ENCODE results near the gene TXNRD3. TPM values are rescaled to one million over a fixed set of nuclear protein-coding genes. Genes with fewer than 3 reads are reported as not detected.

The TXNRD3 gene
- total RNA-seq, 1 experiment from 2014 or later = 8.1 TPM

DNA sequence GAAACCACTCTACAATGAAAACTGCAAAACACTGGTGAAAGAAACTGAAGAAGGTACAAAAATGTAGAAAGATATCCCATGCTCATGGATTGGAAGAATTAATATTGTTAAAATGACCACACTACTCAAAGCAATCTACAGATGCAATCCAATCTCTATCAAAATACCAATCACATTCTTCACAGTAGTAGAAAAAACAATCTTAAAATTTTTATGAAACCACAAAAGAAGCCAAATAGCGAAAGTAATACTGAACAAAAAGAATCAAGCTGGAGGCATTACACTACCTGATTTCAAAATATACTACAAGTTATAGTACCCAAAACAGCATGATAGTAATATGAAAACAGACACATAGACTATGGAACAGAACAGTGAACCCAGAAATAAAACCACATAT is 36.9 kb downstream of the TXNRD3 start:
- Histone ChIP-seq H2BK20ac (ENCODE audit: low read depth, low read length, poor library complexity, severe bottlenecking) (no peak overlapping the region), H2BK5ac (ENCODE audit: insufficient read length, low read length) (no peak overlapping the region), H2AFZ (ENCODE audit: low read length) (no peak overlapping the region), H2AK5ac (ENCODE audit: insufficient read length, low read length) (no peak overlapping the region), H4K5ac (ENCODE audit: insufficient read length, low read depth, low read length) (no peak overlapping the region), H3T11ph (ENCODE audit: low read length) (no peak overlapping the region), H3K14ac (ENCODE audit: insufficient read depth, low read length) (no peak overlapping the region), H3K9me3 (ENCODE audit: control insufficient read depth, low read depth, low read length) (no peaks in the 10 kb centered on the region), H3K56ac (ENCODE audit: insufficient read length, low read depth, low read length) (no peak overlapping the region), H3K9ac (ENCODE audit: extremely low read depth, insufficient read length, low read length) (no peak overlapping the region), H3K27ac (ENCODE audit: insufficient read length, low read depth, low read length) (no peak overlapping the region), H2BK12ac (ENCODE audit: insufficient read length, low read depth, low read length) (no peak overlapping the region), H3K4me2 (ENCODE audit: insufficient read depth, insufficient read length, low read length) (no peak overlapping the region), H3K4me1 (ENCODE audit: insufficient read depth, low read length) (no peaks in the 10 kb centered on the region), H3K23ac (ENCODE audit: insufficient read length, low read depth, low read length) (no peak overlapping the region), H4K20me1 (ENCODE audit: control insufficient read depth, insufficient read depth, insufficient read length) (no peaks in the 10 kb centered on the region), H4K8ac (replicated peaks; ENCODE audit: insufficient read length, low read depth, low read length) (no peak overlapping the region), H3K27me3 (ENCODE audit: insufficient read depth, low read length) (no peaks in the 10 kb centered on the region), H3K18ac (ENCODE audit: insufficient read length, low read depth, low read length) (no peak overlapping the region), H3K23me2 (ENCODE audit: insufficient read length, low read depth, low read length, poor library complexity, severe bottlenecking) (no peaks in the 10 kb centered on the region), H2BK120ac (ENCODE audit: low read depth, low read length, poor library complexity, severe bottlenecking) (no peak overlapping the region), H3K79me1 (ENCODE audit: insufficient read depth, low read depth, low read length, poor library complexity, severe bottlenecking) (no peaks in the 10 kb centered on the region), H4K91ac (ENCODE audit: insufficient read length, low read depth, low read length) (no peak overlapping the region), H3K79me2 (ENCODE audit: insufficient read depth, low read length) (no peaks in the 10 kb centered on the region), H3K4ac (ENCODE audit: low read depth, low read length) (no peak overlapping the region), H2BK15ac (ENCODE audit: low read depth, low read length) (no peak overlapping the region)
- H3K27ac Mint-ChIP-seq = no peak overlapping the region
- H3K9me3 Mint-ChIP-seq = no peaks in the 10 kb centered on the region
- WGBS (ENCODE audit: extremely low coverage, insufficient read length, low lambda C conversion rate) = no CpG with 5 or more reads among the region's 1 CpG
- no peaks in the 10 kb centered on the region for H3K4me1 Mint-ChIP-seq
- no peaks in the 10 kb centered on the region for H3K27me3 Mint-ChIP-seq (ENCODE audit: low read depth)
- TF ChIP-seq, protein P1, sequence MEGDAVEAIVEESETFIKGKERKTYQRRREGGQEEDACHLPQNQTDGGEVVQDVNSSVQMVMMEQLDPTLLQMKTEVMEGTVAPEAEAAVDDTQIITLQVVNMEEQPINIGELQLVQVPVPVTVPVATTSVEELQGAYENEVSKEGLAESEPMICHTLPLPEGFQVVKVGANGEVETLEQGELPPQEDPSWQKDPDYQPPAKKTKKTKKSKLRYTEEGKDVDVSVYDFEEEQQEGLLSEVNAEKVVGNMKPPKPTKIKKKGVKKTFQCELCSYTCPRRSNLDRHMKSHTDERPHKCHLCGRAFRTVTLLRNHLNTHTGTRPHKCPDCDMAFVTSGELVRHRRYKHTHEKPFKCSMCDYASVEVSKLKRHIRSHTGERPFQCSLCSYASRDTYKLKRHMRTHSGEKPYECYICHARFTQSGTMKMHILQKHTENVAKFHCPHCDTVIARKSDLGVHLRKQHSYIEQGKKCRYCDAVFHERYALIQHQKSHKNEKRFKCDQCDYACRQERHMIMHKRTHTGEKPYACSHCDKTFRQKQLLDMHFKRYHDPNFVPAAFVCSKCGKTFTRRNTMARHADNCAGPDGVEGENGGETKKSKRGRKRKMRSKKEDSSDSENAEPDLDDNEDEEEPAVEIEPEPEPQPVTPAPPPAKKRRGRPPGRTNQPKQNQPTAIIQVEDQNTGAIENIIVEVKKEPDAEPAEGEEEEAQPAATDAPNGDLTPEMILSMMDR (conservative IDR thresholded peaks at IDR 0.05) = no peak
- H3K4me3 Mint-ChIP-seq = no peak overlapping the region
- no peak for DNase-seq
- no peaks in the 10 kb centered on the region; a peak in 1 of 7 replicates for H3K36me3 Mint-ChIP-seq (ENCODE audit: insufficient read depth in 1 of 3, low read depth in 3 of 3)

Data from H9 (cell line).